ENCODE results near the gene TPRX2. TPM values are rescaled to one million over a fixed set of nuclear protein-coding genes. Genes with fewer than 3 reads are reported as not detected.

Gene TPRX2
- total and polyA plus RNA-seq, 2 of the 13 experiments (the other 11 are each of a cell fraction or from before 2014, with no cell fraction given): not detected

DNA sequence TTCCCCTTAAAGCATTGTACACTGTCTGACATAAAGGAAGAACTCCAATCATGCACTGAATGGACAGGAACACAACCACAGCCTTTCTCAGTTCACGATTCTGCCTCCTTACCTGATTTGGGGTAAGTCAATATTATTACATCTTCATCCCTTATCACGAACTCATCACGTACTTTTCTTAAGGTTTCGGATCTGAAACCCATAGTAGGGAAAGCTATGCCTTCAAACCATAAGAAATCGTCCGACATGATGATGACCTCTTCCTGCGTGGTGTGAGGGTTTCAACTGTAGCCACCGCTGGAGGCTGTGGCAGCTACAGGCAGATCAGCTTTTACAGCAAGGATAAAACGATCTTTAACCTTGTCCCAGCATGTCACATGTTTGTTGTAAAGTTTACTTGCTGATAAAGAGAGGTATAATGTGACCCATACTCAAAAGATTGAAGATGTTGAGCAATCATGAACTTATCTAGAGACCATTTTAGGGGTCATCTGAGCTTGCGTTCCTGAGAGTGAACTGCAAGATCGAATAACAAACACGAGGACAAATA is 27.1 kb downstream of the TPRX2 start, which contains the start of gene SULT2A1 (continued):
- TF ChIP-seq HNF1B (CRISPR knock-in tag; IDR thresholded peaks at IDR 0.05) (peak; percentile 82; the same call in 1 of the 2 replicates), POLR2AphosphoS5 (IDR thresholded peaks at IDR 0.05; ENCODE audit: low read depth, low read length) (peak; percentile 96), SOX6 (IDR thresholded peaks at IDR 0.05) (no peak), SOX6 (CRISPR knock-in tag; IDR thresholded peaks at IDR 0.05) (peak; percentile 88), RAD21 (CRISPR knock-in tag; IDR thresholded peaks at IDR 0.05) (no peak), TSC22D2 (CRISPR knock-in tag; IDR thresholded peaks at IDR 0.05; ENCODE audit: borderline replicate concordance) (no peak), ZNF619 (CRISPR knock-in tag; IDR thresholded peaks at IDR 0.05) (no peak), GTF3A (CRISPR knock-in tag; conservative IDR thresholded peaks at IDR 0.05) (no peak), ZBTB7A (CRISPR knock-in tag; IDR thresholded peaks at IDR 0.05) (peak; percentile 64; the same call in 1 of the 2 replicates), AGO1 (IDR thresholded peaks at IDR 0.05; ENCODE audit: low read depth, low read length, poor library complexity, severe bottlenecking) (no peak), ZNF501 (CRISPR knock-in tag; IDR thresholded peaks at IDR 0.05) (peak; percentile 45; the same call in 1 of the 2 replicates), FOXP4 (CRISPR knock-in tag; IDR thresholded peaks at IDR 0.05) (peak; percentile 98), ZNF317 (CRISPR knock-in tag; IDR thresholded peaks at IDR 0.05) (peak; percentile 38; the same call in 1 of the 2 replicates), ZNF33B (CRISPR knock-in tag; IDR thresholded peaks at IDR 0.05) (peak; percentile 48; the same call in 1 of the 2 replicates), MXD1 (CRISPR knock-in tag; IDR thresholded peaks at IDR 0.05) (no peak)
- TF ChIP-seq, protein P1, sequence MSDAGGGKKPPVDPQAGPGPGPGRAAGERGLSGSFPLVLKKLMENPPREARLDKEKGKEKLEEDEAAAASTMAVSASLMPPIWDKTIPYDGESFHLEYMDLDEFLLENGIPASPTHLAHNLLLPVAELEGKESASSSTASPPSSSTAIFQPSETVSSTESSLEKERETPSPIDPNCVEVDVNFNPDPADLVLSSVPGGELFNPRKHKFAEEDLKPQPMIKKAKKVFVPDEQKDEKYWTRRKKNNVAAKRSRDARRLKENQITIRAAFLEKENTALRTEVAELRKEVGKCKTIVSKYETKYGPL (CRISPR knock-in tag; IDR thresholded peaks at IDR 0.05): no peak
- TF ChIP-seq, protein P2, sequence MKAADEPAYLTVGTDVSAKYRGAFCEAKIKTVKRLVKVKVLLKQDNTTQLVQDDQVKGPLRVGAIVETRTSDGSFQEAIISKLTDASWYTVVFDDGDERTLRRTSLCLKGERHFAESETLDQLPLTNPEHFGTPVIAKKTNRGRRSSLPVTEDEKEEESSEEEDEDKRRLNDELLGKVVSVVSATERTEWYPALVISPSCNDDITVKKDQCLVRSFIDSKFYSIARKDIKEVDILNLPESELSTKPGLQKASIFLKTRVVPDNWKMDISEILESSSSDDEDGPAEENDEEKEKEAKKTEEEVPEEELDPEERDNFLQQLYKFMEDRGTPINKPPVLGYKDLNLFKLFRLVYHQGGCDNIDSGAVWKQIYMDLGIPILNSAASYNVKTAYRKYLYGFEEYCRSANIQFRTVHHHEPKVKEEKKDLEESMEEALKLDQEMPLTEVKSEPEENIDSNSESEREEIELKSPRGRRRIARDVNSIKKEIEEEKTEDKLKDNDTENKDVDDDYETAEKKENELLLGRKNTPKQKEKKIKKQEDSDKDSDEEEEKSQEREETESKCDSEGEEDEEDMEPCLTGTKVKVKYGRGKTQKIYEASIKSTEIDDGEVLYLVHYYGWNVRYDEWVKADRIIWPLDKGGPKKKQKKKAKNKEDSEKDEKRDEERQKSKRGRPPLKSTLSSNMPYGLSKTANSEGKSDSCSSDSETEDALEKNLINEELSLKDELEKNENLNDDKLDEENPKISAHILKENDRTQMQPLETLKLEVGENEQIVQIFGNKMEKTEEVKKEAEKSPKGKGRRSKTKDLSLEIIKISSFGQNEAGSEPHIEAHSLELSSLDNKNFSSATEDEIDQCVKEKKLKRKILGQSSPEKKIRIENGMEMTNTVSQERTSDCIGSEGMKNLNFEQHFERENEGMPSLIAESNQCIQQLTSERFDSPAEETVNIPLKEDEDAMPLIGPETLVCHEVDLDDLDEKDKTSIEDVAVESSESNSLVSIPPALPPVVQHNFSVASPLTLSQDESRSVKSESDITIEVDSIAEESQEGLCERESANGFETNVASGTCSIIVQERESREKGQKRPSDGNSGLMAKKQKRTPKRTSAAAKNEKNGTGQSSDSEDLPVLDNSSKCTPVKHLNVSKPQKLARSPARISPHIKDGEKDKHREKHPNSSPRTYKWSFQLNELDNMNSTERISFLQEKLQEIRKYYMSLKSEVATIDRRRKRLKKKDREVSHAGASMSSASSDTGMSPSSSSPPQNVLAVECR (CRISPR knock-in tag; IDR thresholded peaks at IDR 0.05; ENCODE audit: borderline replicate concordance): peak; percentile 59; the same call in 1 of the 2 replicates
